Stimulated activated CD8-positive, alpha-beta memory T cell treated with anti-CD3 and anti-CD28 coated beads, Interleukin-2, amount 100 ng/mL, for 1 hour (primary cell): Measurements from ENCODE around the gene KMT2D.

ENCODE experiments used
- DNase-seq, 2 donors: peaks; one replicate each; pipeline ENCODE4 v3.0.0-alpha.2; 2020; ENCODE audit warnings: low read depth in 2 of 2

Gene KMT2D, protein sequence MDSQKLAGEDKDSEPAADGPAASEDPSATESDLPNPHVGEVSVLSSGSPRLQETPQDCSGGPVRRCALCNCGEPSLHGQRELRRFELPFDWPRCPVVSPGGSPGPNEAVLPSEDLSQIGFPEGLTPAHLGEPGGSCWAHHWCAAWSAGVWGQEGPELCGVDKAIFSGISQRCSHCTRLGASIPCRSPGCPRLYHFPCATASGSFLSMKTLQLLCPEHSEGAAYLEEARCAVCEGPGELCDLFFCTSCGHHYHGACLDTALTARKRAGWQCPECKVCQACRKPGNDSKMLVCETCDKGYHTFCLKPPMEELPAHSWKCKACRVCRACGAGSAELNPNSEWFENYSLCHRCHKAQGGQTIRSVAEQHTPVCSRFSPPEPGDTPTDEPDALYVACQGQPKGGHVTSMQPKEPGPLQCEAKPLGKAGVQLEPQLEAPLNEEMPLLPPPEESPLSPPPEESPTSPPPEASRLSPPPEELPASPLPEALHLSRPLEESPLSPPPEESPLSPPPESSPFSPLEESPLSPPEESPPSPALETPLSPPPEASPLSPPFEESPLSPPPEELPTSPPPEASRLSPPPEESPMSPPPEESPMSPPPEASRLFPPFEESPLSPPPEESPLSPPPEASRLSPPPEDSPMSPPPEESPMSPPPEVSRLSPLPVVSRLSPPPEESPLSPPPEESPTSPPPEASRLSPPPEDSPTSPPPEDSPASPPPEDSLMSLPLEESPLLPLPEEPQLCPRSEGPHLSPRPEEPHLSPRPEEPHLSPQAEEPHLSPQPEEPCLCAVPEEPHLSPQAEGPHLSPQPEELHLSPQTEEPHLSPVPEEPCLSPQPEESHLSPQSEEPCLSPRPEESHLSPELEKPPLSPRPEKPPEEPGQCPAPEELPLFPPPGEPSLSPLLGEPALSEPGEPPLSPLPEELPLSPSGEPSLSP (N-terminal part only)

GRCh38 chr12:49060237-49061156 is at the start of gene KMT2D:
TSS of gene KMT2D (minus strand) at chr12:49060794. CDS start at chr12:49055324, 5,470 bp downstream.
- peak; percentile 66 to 80 for DNase-seq

- DNase-seq: no peak
Measured at GRCh38 chr12:49109641-49110463, 49.3 kb upstream of the KMT2D start.

DNA sequence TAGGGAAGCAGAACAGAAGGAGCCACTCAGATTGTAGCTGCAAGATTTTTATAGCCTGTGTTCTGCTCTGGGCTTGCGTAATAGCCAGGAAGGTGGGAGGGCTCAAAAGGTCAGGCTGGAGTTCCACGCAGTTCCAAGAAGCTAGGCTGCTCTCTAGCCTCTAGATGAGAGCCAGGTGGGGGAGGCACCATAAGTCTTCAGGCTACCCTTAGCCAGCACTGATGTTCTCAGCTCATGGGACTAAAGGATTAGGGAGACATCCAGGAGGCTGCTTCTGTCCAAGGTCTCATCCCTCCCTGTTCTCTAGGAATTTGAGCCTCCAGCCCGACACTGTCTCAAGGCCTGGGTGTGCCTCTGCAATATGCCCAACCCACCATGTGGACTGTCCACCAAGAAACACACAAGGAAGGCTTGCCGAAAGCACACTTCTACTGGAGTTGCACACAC is 48.4 kb upstream of the KMT2D start:
- no peak for DNase-seq

DNA sequence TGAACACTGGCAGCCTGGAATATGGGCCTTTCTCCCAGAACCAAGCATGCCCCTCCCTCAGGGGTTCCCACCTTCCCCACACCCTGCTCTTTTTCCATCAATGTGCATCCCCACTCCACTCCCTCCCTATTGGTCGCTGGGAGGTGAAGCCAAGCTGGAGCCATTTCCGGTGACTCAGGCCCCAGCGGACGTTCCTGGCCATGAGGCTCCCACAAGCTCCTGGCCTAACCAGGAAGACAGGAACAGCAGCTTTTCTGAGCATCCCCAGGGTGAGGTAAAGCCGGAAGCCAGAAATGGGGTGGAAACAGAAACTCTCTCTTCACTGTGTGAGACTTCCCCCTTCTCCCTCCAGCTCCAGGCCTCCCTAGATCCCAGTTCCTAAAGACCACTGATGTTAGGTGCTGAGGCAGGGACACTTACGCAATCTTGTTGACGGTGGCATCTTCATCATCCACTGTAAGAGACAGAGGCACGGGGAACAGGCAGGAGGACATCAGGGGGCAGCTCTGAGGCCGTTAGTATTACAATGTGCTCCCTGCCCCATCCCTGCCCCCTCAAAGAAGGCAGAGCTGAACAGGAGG is 45.0 kb upstream of the KMT2D start:
- DNase-seq: no peak

DNA sequence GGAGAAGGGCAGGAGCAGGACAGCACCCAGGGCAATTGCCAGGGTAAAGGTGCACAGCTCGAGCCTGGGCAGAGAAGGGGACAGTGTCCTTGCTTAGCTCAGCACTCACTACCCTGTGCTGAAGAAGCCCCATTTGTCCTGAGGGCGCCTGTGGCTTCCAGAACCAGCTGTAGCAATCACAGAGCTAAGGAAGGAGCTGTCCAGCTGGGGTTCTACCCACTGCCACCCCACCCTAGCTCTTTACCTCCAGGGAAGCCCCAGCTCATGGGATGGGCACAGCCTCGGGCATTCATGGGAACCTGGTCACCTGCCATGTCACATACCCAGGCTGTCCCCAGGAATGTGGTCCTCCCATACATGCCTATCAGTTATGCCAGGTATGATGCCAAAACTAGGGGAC is 44.2 kb upstream of the KMT2D start:
- no peak for DNase-seq

DNA sequence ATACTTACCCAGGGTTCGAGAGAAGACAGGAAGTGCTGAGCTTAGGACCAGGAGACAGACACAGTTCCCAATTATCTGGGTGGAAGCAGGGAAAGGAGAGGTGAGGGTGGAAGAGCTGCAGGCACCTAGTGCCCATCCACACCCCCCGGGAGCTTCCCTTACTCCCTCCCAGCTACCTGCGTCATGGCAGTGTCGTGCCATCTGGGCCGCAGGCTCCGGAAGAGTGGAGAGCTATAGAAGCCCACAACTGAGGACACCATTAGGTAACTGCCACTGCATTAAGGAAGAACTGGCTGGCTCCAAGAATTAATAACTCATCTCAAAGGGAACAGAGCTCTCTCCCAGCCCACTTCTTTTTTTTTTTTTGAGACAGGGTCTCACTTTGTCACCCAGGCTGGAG is 39.8 kb upstream of the KMT2D start:
- DNase-seq: no peak

DNA sequence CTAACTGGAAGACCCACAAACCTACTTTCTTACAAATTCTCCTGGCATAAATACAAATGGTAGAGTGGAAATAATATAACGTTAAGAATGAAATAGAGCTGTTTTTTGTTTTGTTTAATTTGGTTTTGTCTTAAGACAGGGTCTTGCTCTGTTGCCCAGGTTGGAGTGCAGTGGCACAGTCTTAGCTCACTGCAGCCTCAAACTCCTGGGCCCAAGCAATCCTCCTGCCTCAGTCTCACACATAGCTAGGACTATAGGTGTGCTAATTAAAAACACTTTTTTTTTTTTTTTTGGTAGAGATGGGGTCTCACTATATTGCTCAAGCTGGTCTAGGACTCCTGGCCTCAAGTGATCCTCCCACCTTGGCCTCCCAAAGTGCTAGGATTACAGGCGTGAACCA is 38.1 kb upstream of the KMT2D start:
- no peak for DNase-seq

GRCh38 chr12:49098035-49098451 is 37.4 kb upstream of the KMT2D start:
- peak in 1 of 2 donors; percentile 43 for DNase-seq

GRCh38 chr12:49097381-49097780 is 36.8 kb upstream of the KMT2D start:
- no peak for DNase-seq

GRCh38 chr12:49094975-49095365 is 34.4 kb upstream of the KMT2D start:
- no peak for DNase-seq

DNA sequence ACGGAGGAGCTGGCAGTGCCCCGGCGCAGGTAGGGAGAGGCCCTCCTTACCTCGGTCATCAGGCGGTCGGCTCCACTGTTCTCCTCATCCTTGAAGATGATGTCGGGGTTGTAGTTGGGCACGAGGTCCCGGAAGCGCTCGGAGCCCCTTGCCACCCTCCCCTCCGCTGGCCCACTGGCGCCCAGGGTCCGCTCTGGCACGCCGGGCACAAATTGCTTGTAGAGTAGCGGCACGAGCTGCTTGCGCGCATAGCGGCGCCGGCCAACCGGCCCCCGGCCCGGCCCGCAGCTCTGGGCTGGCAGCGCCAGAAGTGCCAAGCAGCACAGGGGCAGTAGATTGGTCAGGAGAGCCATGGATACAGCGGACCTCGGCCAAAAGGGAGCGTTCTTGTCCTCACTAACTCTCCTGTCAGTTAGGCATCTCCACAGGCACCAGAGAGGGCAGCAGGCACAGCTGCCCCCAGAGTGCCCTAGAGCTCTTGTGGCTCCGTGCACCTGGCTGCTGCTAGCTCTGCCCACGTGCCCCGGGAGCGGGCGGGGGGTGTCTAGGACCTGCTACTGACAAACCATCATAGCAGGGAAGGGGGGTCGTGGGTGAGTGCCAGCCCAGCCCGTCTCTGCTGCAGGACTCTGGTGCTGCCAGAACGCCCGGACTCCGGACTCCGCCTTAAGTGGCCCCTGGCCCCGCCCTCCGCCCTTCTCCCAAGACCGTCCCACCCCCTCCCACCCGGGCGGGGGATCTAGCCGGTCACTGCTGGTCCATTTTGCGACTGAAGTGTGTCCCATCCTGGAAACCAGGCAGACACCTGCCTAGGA is 33.8 kb upstream of the KMT2D start, which contains the start of gene DHH:
Gene DHH, minus strand, starts transcription at position 642 of the 815 bp plus-strand sequence. Its CDS starts 289 bp downstream, at position 353.
- no peak for DNase-seq

DNA sequence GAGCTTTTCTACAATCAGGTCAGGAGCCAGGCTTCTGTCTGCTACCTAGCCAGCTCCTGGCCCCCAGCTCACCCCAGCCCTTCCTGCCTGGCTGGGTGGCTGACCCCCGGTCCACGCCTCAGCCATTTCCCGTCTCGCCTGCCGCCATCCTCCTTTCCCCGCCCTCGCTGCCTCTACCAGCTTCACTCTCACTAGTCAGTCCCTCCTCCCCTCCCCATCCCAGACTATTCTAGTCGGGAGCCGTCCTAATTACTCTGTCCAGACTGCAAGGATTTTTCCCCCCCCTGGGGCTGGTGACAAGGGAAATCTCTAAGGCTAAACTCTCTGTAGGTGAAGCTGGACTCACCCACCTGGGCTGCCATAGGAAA is 33.2 kb upstream of the KMT2D start:
- DNase-seq: no peak

DNA sequence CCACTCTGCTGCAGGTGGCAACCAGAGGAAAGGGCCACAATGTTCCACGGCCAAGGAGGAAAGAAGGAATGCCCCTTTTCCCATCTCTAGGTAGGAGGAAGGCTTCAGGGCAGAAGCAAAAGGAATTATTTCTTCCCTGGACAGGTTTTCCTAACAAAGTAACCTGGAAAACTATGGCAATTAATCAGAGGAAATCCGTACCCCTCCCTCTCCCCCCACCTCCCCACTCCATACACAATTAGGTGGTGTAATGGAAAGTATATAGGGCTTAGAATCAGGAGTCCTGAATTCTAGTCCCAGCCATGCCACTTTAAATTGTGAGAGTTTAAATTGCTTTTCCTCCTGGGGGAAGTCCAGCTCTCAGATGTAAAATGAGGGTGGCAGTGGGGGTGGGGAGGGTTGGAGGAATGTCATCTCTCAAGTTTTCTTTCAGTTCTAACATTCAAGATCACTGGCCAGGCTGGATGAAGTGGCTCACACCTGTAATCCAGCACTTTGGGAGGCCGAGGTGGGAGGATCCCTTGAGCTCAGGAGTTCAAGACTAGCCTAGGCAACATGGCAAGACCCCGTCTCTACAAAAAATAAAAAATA is 32.3 kb upstream of the KMT2D start:
- no peak for DNase-seq

DNA sequence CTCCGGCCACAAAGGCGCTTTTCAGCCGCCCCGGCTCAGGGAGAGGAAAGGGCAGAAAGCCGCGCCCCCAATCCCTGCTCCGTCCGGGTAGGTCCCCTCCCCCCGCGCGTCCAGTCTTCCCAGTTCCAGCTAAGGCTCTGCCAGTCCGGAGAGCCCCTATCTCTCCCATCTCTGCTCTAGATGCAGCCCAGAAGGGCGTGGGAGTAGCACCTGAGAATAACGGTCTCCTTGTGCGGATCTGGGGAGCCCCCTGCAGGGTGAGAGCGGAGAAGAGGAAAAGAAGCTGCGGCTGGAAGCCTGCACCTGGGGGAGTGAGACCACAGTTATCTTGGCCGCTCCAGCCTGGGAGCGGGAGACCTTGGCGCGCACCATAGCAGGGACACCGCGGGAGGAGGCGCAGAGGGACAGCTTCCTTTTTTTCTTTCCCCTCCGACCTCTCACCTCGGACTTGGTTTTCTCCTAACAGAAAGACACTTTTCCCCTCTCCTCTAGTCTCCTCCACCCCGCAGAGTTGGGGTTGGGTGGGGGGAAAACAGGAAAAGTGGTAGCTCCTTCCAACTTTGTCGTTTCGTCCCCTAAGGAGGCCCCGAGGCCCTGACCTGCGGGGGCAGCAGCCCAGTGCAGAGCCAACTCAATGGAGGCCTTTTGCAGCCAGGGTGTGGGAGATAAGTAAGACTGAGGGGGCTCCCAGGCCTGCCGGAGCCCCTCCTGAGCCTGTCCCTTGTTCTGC is 31.7 kb upstream of the KMT2D start:
- DNase-seq: no peak

DNA sequence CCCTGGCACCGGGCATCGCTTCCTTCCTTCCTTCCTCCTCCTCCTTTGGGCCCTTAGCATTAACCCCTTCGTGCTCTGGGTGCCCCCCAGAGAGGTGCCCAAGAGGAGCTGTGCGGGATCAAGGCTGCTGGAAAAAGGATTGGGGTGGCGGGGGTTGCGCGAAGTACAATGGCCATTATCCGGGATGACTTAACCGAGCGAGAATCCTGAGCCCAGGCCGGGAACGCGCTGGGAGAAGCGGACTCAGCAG is 31.2 kb upstream of the KMT2D start:
- no peak for DNase-seq

- DNase-seq: no peak
Measured at GRCh38 chr12:49091056-49091835, 30.7 kb upstream of the KMT2D start.

DNA sequence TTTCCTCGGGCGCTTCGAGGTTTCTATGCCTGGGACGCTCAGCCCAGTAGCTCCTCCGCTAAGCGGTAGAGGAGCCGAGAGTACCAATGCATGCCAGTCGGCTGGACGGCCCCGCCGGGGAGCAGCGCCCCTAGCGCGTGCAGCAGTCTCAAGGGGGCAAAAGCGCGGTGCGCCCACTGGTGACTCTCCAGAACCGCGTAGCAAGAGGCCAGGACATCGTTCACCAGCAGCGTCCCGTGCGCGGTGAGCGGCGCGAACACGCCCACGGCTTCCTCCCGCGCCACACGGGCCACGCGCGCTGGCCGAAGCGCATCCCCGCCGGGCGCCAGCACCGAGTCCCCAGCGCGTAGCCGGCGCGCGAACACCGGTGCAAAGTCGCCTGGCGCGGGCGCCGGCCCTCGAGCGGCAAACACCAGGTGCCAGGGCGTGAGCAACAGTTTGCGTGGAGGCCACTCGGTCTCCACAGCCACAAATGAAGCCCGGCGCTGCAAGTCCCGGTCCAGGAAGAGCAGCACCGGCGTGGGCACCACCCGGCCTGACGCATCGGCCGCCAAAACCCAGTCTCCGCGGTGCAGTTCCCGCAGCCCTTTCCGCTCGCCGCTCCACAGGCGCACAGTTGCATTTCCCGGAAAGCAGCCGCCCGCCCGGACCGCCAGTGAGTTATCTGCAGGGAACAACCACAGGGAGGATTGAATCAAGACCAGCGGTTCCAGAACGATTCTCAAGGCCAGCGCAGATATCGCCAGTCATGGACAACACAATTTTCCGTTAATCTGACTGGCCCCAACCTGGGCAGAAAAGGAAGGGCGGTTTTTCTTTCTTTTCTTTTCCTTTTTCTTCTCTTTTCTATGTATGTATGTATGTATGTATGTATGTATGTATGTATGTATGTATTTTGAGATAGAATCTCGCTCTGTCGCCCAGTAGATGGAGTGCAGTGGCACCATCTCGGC is 29.5 kb upstream of the KMT2D start:
- DNase-seq: no peak
